Measurements from ENCODE around the gene RNF207. TPM values are rescaled to one million over a fixed set of nuclear protein-coding genes. Genes with fewer than 3 reads are reported as not detected.

RNF207 gene
- total RNA-seq, 1 experiment from 2014 or later = 115 TPM

DNA sequence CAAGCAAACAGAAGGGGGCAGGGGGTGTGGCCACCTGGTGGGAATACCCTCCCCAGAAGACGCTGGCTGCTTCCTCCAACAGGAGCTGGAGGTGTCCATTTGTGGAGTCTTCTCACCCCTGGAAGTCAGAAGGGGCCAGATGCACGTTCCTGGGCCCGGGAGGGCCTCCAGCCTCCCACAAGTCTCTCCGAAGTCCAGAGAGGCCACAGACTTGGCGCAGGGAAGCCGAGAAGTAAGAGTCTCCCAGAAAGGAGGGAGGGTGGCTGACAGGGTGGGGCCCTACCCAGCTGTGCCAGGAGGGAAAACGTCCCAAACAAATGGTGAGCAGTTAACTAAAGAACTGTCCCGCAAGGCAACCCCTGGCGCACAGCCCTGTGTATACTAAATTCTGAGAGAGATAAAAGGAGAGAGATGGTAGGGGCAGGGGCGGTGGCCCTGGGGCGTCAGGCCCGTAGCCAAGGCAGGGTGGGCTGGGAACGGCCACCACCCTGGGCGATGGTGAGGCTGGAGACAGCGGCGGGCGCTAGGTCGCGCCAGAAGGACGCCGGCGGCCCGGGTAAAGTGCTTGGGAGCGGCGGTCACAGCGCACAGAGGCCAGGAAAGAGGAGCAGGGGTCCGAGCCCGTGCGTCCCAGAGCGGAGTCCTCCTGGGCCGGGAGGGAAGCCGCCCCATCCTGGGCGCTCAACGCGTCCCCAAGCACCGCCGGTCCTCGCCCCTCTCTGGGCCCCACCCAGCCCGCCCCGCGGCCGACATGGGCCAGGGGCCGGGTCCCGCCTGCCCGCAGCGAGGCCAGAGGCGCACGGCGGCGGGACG lies 27.0 kb upstream of the RNF207 start:
- intact Hi-C loops (cut with micrococcal nuclease; ENCODE audit: unreplicated experiment) (no loop called here), in situ Hi-C loops (cut with HindIII; ENCODE audit: low pct_unique_long_range_greater_than_20kb, low sequenced_read_pairs) (no loop called here)
- Histone ChIP-seq H3K4me3 (ENCODE audit: low read depth in 2 of 2, low read length in 2 of 2) (peak overlapping the region; percentile 56 to 59), H3K27ac (ENCODE audit: low read length) (peak overlapping the region; percentile 80), H3K36me3 (ENCODE audit: control insufficient read depth, insufficient read depth, low read length) (no peaks in the 10 kb centered on the region), H3K27me3 (ENCODE audit: control insufficient read depth, insufficient read depth, low read length) (no peaks in the 10 kb centered on the region), H3K9me3 (ENCODE audit: control insufficient read depth, insufficient read depth, low read depth, low read length) (no peaks in the 10 kb centered on the region), H3K4me1 (ENCODE audit: control insufficient read depth, insufficient read depth, low read length) (peaks cover 48% of the 10 kb centered on the region)
- POLR2A ChIA-PET = interaction anchor here (0.5 kb wide), 1 partner anchor 20 kb away, joined by 3 read pairs; no protein-coding TSS in a partner anchor
- TF ChIP-seq, protein P1, sequence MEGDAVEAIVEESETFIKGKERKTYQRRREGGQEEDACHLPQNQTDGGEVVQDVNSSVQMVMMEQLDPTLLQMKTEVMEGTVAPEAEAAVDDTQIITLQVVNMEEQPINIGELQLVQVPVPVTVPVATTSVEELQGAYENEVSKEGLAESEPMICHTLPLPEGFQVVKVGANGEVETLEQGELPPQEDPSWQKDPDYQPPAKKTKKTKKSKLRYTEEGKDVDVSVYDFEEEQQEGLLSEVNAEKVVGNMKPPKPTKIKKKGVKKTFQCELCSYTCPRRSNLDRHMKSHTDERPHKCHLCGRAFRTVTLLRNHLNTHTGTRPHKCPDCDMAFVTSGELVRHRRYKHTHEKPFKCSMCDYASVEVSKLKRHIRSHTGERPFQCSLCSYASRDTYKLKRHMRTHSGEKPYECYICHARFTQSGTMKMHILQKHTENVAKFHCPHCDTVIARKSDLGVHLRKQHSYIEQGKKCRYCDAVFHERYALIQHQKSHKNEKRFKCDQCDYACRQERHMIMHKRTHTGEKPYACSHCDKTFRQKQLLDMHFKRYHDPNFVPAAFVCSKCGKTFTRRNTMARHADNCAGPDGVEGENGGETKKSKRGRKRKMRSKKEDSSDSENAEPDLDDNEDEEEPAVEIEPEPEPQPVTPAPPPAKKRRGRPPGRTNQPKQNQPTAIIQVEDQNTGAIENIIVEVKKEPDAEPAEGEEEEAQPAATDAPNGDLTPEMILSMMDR (IDR thresholded peaks at IDR 0.05) = peak; percentile 25; the same call in 1 of the 2 replicates
- TF ChIP-seq SIN3A (IDR thresholded peaks at IDR 0.05; ENCODE audit: borderline replicate concordance, insufficient read depth, low read depth, low read length) (0 out of 2 replicates have a peak, but pooled peaks have one; percentile 14), POLR2AphosphoS5 (IDR thresholded peaks at IDR 0.05; ENCODE audit: low read depth, low read length) (no peak)
- ATAC-seq = peak; percentile 43
- BruUV-seq (replicated peaks) = no TSS peak
- no peak for DNase-seq (ENCODE audit: low read depth, low spot score)
- CTCF ChIA-PET = no interaction called here

GRCh38 chr1:6179564-6180175 lies 26.2 kb upstream of the RNF207 start:
- in situ Hi-C loops (cut with HindIII; ENCODE audit: low pct_unique_long_range_greater_than_20kb, low sequenced_read_pairs) (no loop called here), intact Hi-C loops (cut with micrococcal nuclease; ENCODE audit: unreplicated experiment) (loop anchor here (5.0 kb wide), 2 partner anchors 72 to 127 kb away; no protein-coding TSS in a partner anchor)
- TF ChIP-seq, protein P1 (IDR thresholded peaks at IDR 0.05) = no peak
- TF ChIP-seq, protein P2, sequence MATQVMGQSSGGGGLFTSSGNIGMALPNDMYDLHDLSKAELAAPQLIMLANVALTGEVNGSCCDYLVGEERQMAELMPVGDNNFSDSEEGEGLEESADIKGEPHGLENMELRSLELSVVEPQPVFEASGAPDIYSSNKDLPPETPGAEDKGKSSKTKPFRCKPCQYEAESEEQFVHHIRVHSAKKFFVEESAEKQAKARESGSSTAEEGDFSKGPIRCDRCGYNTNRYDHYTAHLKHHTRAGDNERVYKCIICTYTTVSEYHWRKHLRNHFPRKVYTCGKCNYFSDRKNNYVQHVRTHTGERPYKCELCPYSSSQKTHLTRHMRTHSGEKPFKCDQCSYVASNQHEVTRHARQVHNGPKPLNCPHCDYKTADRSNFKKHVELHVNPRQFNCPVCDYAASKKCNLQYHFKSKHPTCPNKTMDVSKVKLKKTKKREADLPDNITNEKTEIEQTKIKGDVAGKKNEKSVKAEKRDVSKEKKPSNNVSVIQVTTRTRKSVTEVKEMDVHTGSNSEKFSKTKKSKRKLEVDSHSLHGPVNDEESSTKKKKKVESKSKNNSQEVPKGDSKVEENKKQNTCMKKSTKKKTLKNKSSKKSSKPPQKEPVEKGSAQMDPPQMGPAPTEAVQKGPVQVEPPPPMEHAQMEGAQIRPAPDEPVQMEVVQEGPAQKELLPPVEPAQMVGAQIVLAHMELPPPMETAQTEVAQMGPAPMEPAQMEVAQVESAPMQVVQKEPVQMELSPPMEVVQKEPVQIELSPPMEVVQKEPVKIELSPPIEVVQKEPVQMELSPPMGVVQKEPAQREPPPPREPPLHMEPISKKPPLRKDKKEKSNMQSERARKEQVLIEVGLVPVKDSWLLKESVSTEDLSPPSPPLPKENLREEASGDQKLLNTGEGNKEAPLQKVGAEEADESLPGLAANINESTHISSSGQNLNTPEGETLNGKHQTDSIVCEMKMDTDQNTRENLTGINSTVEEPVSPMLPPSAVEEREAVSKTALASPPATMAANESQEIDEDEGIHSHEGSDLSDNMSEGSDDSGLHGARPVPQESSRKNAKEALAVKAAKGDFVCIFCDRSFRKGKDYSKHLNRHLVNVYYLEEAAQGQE (IDR thresholded peaks at IDR 0.05; ENCODE audit: insufficient read depth in 1 of 2, low read depth in 2 of 2, low read length in 1 of 2) = no peak
- TF ChIP-seq TCF7L2 (IDR thresholded peaks at IDR 0.05; ENCODE audit: low read depth, low read length) (no peak), SIN3A (IDR thresholded peaks at IDR 0.05; ENCODE audit: borderline replicate concordance, insufficient read depth, low read depth, low read length) (peak; percentile 21; the same call in 1 of the 2 replicates), POLR2AphosphoS5 (IDR thresholded peaks at IDR 0.05; ENCODE audit: low read depth, low read length) (peak; percentile 5; the same call in 1 of the 2 replicates)
- Histone ChIP-seq H3K27me3 (ENCODE audit: control insufficient read depth, insufficient read depth, low read length) (no peaks in the 10 kb centered on the region), H3K27ac (ENCODE audit: low read length) (no peak overlapping the region), H3K36me3 (ENCODE audit: control insufficient read depth, insufficient read depth, low read length) (no peaks in the 10 kb centered on the region), H3K9me3 (ENCODE audit: control insufficient read depth, insufficient read depth, low read depth, low read length) (no peaks in the 10 kb centered on the region), H3K4me3 (ENCODE audit: low read depth in 2 of 2, low read length in 2 of 2) (peak overlapping the region; percentile 56 to 59), H3K4me1 (ENCODE audit: control insufficient read depth, insufficient read depth, low read length) (peaks cover 55% of the 10 kb centered on the region)
- BruUV-seq (replicated peaks) = no TSS peak
- CTCF ChIA-PET = no interaction called here
- ATAC-seq (peak; percentile 22), DNase-seq (ENCODE audit: low read depth, low spot score) (no peak)
- POLR2A ChIA-PET = no interaction called here

All from Panc1 (cell line).